ENCODE measurements around the gene FLAD1.

Gene FLAD1

GRCh38 chr1:155030243-155030795 lies 47.2 kb downstream of the FLAD1 start:
- Histone ChIP-seq H3K36me3 (ENCODE audit: low read depth) (no peaks in the 10 kb centered on the region), H3K27me3 (ENCODE audit: insufficient read depth, poor library complexity, severe bottlenecking) (no peaks in the 10 kb centered on the region), H3K4me3 (ENCODE audit: severe bottlenecking) (no peak overlapping the region), H3K27ac (ENCODE audit: poor library complexity, severe bottlenecking) (no peak overlapping the region), H3K4me1 (ENCODE audit: insufficient read depth, poor library complexity, severe bottlenecking) (peaks cover 7% of the 10 kb centered on the region), H3K9me3 (ENCODE audit: severe bottlenecking) (no peaks in the 10 kb centered on the region)
- DNase-seq (ENCODE audit: low spot score) (no peak), ATAC-seq (ENCODE audit: low read depth) (no peak)
- TF ChIP-seq CTCF (IDR thresholded peaks at IDR 0.05; ENCODE audit: poor library complexity, severe bottlenecking), result no peak

GRCh38 chr1:155030899-155031298 lies 47.8 kb downstream of the FLAD1 start:
- DNase-seq (ENCODE audit: low spot score) (no peak), ATAC-seq (ENCODE audit: low read depth) (no peak)
- no peak overlapping the region for H3K4me3 ChIP-seq (ENCODE audit: severe bottlenecking)
- no peak overlapping the region for H3K27ac ChIP-seq (ENCODE audit: poor library complexity, severe bottlenecking)
- no peak for TF ChIP-seq CTCF (IDR thresholded peaks at IDR 0.05; ENCODE audit: poor library complexity, severe bottlenecking)
- H3K27me3 ChIP-seq (ENCODE audit: insufficient read depth, poor library complexity, severe bottlenecking), result no peaks in the 10 kb centered on the region
- H3K4me1 ChIP-seq (ENCODE audit: insufficient read depth, poor library complexity, severe bottlenecking), result peaks cover 7% of the 10 kb centered on the region
- no peaks in the 10 kb centered on the region for H3K36me3 ChIP-seq (ENCODE audit: low read depth)
- H3K9me3 ChIP-seq (ENCODE audit: severe bottlenecking), result no peaks in the 10 kb centered on the region

- DNase-seq (ENCODE audit: low spot score) (no peak), ATAC-seq (ENCODE audit: low read depth) (no peak)
- no peaks in the 10 kb centered on the region for H3K27me3 ChIP-seq (ENCODE audit: insufficient read depth, poor library complexity, severe bottlenecking)
- TF ChIP-seq CTCF (IDR thresholded peaks at IDR 0.05; ENCODE audit: poor library complexity, severe bottlenecking), result no peak
- H3K27ac ChIP-seq (ENCODE audit: poor library complexity, severe bottlenecking), result no peak overlapping the region
- no peaks in the 10 kb centered on the region for H3K9me3 ChIP-seq (ENCODE audit: severe bottlenecking)
- peaks cover under 1% of the 10 kb centered on the region for H3K4me1 ChIP-seq (ENCODE audit: insufficient read depth, poor library complexity, severe bottlenecking)
- no peak overlapping the region for H3K4me3 ChIP-seq (ENCODE audit: severe bottlenecking)
- H3K36me3 ChIP-seq (ENCODE audit: low read depth), result no peaks in the 10 kb centered on the region
These were observed 49.7 kb downstream of the FLAD1 start for GRCh38 chr1:155032886-155033285.

- DNase-seq (ENCODE audit: low spot score), result no peak
- peaks cover 7% of the 10 kb centered on the region for H3K4me1 ChIP-seq (ENCODE audit: insufficient read depth, poor library complexity, severe bottlenecking)
- no peak for TF ChIP-seq CTCF (IDR thresholded peaks at IDR 0.05; ENCODE audit: poor library complexity, severe bottlenecking)
- ATAC-seq (ENCODE audit: low read depth), result no peak
- no peaks in the 10 kb centered on the region for H3K36me3 ChIP-seq (ENCODE audit: low read depth)
- no peak within 1 kb of the TSS for H3K4me3 ChIP-seq (ENCODE audit: severe bottlenecking)
- no peaks in the 10 kb centered on the region for H3K9me3 ChIP-seq (ENCODE audit: severe bottlenecking)
- no peaks in the 10 kb centered on the region for H3K27me3 ChIP-seq (ENCODE audit: insufficient read depth, poor library complexity, severe bottlenecking)
- no peak within 1 kb of the TSS for H3K27ac ChIP-seq (ENCODE audit: poor library complexity, severe bottlenecking)
These were observed 50.4 kb downstream of the FLAD1 start, which contains the start of the genes DCST1 and DCST2 for GRCh38 chr1:155033524-155033923. DCST1 (plus strand) TSS chr1:155033824; CDS start chr1:155034037, 213 bp downstream. DCST2 (minus strand) TSS chr1:155033781; CDS start chr1:155033701, 80 bp downstream.
